Endothelial cell of umbilical vein (primary cell): ENCODE measurements around the gene RHOF.

ENCODE experiments used
- CTCF ChIP-seq, 2 donors: IDR thresholded peaks; 1 replicate in 1 of 2; 2 replicates in 1 of 2; pipeline ENCODE4 v1.5.1; 2011; ENCODE audit warnings: low read length in 2 of 2, mild to moderate bottlenecking in 2 of 2, moderate library complexity in 2 of 2, control low read depth in 1 of 2, inconsistent platforms in 1 of 2, low read depth in 1 of 2; ENCODE audit not compliant: insufficient read depth in 1 of 2; ENCODE audit errors: extremely low read depth in 1 of 2
- EZH2 ChIP-seq: IDR thresholded peaks from 2 replicates; pipeline ENCODE4 v1.6.1; 2012; ENCODE audit warnings: borderline replicate concordance, low read depth, mild to moderate bottlenecking, moderate library complexity, low read length, inconsistent platforms; ENCODE audit not compliant: severe bottlenecking
- GATA2 ChIP-seq: IDR thresholded peaks from 2 replicates; pipeline ENCODE4 v1.7.0; 2011; ENCODE audit warnings: low read depth, mild to moderate bottlenecking, moderate library complexity, mixed read lengths, low read length; ENCODE audit not compliant: insufficient read length, insufficient read depth
- MAX ChIP-seq: IDR thresholded peaks from 2 replicates; pipeline ENCODE4 v1.6.1; 2011; ENCODE audit not compliant: insufficient read depth, insufficient read length
- POLR2A ChIP-seq: IDR thresholded peaks from 2 replicates; pipeline ENCODE4 v1.6.1; 2012; ENCODE audit warnings: low read depth, mild to moderate bottlenecking, control low read depth, low read length
- POLR2AphosphoS5 ChIP-seq: IDR thresholded peaks from 2 replicates; pipeline ENCODE4 v1.6.1; 2012; ENCODE audit warnings: low read depth, mild to moderate bottlenecking, control low read depth, low read length, moderate library complexity; ENCODE audit not compliant: insufficient read depth

GRCh38 chr12:121828306-121828705 is 34.8 kb upstream of the RHOF start:
- TF ChIP-seq CTCF (IDR thresholded peaks at IDR 0.05; ENCODE audit: extremely low read depth in 1 of 2, insufficient read depth in 1 of 2, low read depth in 1 of 2, low read length in 2 of 2) (no peak), POLR2A (no peak), EZH2 (no peak), POLR2AphosphoS5 (no peak), GATA2 (no peak), MAX (no peak)
